GM21360 (cell line): ENCODE measurements around the gene NKD1.
A peak's percentile ranks its signal among the peaks of the same experiment; 100 is the strongest.

Experiments
- ATAC-seq: cut with Tn5 transposase; IDR thresholded peaks from one replicate; pipeline ENCODE4 v1.9.1; 2021; ENCODE audit warnings: mild to moderate bottlenecking, moderate library complexity; ENCODE audit not compliant: unreplicated experiment

The NKD1 gene

DNA sequence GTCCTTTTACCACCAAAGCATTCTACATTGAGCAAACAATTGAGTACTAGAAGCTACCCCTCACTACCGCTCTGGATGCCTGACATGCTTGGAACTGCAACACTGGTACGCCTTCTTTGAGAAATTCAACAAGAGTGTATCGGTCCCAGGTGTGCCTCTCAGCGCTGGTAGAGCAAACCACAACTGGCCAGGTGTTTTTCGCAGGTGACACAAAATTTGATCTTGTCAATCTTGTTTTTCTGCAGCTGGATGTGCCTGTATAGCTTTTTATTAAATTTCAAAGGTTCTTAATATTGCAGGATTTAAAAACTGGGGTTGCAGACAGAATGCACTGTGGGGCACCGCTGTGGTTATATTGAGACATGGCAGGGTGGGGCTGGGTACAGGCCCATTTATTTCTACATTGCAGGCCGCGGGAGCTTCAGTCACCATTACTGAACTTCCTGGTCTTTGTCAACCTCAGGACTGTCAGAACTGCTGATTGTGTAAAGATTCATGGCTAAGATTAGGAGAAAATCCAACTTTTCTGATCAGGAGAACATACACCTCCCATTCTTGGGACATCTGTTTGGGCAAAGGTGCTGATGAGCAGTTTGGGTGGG lies 137.4 kb downstream of the NKD1 start:
- ATAC-seq: no peak

DNA sequence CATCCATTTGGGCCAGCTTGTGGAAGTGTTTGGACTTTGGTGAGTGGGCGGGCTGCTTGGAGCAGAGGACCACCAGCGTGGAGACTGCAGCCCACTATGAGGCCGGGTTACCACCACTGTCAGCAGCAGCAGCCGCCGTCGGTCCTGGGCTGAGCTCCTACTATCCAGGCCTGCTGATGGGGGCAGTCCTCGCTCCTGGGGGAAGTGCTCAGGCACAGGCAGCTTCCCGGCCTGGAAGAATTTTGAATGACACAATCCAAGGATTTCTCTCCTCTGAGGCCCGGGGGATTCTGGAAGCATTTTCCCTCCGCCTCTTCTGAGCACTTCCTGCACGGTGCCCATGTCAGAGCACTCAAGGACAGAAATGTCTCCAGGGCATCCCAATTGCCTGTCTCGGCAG lies 139.9 kb downstream of the NKD1 start:
- no peak for ATAC-seq

DNA sequence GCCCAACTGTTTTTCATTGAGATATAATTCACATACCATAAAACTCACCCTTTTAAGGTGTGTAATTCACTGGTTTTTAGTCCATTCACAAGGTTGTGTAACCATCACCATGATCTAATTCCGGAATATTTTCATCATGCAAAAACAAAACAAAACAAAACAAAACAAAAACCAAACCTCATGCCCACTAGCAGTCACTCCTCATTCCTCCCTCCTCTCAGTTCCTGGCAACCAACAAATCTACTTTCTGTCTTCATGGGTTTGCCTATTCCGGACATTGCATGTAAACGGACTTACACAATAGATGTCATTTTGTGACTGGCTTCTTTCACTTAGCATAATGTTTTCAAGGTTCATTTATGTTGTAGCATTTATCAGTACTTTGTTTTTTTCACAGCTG lies 140.7 kb downstream of the NKD1 start:
- ATAC-seq: no peak

DNA sequence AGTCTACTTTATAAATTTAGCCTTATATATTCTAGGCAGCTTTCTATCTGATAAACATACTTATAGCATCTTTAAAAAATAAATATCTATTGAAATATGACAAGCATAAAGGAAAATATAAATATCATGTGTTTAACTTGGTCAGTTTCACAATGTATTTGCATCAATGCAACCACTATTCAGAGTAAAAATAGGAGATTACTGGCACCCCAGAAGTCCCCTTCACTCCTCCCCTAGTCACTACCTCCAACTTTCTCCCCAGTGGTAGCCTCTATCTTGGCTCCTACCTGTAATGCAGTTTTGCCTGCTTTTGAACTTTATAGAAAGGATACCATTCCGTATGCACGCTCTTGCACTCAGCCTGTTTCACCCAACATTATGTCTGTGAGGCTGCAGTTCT lies 142.0 kb downstream of the NKD1 start:
- ATAC-seq: no peak

DNA sequence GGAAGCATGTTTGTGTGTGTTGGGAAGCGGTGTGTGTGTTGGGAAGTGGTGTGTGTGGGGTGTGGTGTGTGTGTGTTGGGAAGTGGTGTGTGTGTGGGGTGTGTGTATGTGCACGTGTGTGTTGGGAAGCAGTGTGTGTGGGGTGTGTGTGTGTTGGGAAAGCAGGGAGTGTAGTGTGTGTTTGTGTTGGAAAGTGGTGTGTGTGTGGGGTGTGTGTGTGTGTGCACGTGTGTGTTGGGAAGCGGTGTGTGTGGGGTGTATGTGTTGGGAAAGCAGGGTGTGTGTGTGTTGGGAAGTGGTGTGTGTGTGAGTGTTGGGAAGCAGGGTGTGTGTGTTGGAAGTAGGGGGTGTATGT lies 144.4 kb downstream of the NKD1 start:
- no peak for ATAC-seq

DNA sequence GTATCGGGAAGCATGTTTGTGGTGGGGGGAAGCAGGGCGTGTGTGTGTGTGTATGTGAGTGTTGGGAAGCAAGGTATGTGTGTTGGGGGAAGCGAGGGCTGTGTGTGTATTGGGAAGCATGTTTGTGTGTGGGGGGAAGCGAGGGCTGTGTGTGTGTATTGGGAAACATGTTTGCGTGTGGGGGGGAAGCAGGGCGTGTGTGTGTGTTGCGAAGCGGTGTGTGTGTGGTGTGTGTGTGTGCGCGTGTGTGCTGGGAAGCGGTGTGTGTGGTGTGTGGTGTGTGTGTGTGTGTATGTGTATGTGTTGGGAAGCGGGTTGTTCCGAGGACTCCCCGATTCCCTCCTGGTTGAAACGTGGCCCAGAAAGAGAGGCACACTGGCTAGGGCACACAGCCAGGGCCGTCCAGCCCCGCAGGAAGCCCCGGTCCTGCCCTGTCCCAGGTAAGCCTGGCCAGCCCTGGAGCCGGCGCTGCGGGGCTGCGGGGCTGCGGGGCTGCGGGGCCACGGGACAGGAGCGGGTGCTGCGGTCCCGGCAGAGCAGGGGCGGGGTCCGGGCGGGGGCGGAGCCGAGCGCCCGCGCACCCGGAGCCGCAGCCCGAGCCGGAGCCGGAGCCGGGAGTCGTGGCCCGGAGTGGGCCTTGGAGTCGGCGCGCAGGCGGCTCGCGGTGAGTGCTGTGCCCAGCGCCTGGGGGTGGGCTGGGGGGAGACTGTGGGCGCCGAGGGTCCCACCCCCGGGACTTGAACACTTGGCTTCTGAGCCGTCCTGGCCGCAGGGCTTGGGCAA lies 145.0 kb downstream of the NKD1 start, which contains the start of gene NOD2:
NOD2 (plus strand) TSS at position 608 of the 783 bp plus-strand sequence. CDS start 5,890 bp downstream, outside the sequence.
- no peak for ATAC-seq

DNA sequence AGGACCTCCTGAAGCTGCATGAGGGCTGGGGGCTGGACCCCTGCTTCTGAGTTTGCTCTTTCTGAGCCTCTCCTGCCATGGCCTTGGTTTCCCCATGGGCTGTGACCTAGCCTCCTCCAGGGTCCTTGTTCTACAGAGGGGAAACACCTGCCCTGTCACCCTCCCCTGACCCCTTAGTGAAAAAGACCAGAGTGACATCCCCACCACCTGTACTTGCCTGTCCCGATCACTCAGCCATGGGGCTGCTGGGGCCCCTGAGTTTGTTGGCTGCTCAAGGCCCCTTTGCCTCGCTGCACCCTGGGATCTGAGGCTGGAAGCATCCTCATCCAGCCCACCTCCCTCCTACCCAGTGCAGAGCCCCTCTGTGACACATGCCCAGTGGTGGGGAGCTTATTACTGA lies 146.0 kb downstream of the NKD1 start:
- no peak for ATAC-seq

DNA sequence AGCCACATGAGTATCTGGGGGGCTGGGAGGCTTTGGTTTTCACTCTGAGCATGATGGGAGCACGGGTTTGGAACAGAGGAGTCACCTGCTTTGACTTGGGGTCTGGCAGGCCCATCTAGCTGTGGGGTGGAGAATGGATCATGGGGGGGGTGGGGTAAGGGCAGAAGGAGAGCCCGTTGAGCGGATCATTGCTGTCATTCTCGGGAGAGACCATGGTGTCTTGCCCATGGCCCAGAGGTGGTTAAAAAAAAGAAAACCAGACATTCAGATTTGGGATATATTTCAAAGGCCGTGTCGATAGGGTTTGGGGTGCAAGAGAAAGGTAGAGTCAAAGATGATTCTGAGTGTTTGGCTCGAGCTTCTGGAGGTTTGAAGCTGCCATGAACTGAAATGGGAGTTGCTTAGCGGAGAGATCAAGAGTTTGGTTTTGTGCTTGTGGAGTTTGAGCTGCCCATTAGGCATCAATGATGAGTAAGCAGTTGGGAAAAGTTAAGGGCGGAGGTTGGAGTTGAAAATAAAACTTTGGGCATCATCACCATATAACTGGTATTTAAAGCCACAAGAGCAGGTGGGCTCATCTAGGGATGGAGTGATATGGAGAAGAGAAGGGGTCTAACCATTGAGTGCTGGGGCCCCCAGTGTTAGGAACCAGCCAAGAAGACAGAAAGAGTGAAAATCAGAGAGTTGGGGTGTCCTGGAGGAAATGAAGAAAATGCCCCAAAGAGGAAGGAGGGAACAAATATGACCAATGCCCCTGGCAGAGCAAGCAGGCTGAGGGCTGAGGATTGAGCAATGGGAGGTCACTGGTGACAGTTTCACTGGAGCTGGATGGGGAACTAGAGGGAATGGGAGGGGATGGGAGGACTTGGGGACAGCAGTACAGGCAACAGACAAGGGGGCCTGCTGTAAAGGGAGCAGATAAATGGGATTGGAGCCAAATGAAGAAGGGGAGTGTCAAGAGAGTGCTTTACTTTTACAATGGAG lies 147.1 kb downstream of the NKD1 start:
- no peak for ATAC-seq

DNA sequence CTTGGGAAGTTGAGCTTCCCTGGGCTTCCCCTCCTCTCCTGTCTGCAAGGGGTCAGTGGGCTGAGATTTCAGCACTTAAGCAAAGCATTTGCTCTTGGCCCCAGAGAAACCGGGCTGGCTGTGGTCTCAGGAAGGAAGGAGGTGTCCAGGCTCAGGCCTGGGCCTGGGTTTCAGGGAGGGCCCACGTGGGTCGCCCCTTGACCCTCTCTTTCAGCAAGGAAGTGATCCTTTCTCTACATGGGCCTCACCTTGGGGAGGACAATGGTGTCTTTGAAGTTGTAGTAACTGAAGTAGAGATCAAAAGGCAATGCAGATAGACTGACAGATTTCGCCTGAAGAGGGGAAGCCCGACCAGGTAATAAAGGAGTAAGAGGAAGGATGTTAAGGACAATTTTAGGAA lies 147.9 kb downstream of the NKD1 start:
- no peak for ATAC-seq

DNA sequence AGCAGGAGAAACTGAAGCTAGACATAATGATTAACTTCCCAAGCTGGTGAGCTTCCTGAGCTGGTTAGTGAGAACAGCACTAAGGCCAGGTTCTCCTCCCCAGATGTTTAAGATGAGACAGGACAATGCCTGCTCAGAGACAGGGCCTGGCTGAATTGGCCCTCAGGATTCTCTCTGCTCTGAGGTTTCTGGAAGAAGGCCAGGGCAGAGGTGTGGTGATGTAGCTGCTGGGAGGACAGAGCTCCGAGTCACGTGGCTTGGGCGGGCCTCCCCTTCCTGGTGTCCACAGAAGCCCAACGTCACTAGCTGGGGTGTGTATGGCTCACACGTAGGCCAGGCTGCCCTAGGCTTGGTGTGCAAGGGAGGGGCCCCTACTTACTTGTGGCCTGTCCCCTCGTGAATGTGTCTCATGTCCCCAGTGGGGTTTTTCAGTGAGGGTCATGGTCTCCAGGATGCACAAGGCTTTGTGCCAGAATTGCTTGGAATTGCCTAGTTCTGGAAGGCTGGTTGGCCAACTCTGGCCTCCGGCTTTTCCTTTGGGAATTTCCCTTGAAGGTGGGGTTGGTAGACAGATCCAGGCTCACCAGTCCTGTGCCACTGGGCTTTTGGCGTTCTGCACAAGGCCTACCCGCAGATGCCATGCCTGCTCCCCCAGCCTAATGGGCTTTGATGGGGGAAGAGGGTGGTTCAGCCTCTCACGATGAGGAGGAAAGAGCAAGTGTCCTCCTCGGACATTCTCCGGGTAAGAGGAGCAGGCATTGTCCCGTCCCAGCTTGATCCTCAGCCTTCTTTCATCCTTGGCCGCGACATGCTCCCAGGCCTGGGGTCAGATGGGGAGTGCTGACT lies 148.6 kb downstream of the NKD1 start:
- peak; percentile 54 for ATAC-seq

DNA sequence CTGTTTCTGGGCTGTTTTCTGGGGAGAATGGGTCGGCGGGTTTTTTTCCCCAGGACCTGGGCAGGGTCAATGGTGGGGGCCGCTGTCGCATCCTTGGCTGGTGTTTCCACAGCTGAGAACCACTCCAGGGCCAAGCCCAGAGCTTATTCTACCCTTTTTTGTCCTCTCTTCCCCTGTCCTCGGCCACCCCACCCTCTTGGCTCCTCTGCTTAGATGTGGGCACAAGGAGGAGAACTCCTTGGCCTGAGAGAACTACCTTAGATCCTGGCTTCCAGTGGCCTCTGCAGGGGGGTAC lies 149.2 kb downstream of the NKD1 start:
- no peak for ATAC-seq

DNA sequence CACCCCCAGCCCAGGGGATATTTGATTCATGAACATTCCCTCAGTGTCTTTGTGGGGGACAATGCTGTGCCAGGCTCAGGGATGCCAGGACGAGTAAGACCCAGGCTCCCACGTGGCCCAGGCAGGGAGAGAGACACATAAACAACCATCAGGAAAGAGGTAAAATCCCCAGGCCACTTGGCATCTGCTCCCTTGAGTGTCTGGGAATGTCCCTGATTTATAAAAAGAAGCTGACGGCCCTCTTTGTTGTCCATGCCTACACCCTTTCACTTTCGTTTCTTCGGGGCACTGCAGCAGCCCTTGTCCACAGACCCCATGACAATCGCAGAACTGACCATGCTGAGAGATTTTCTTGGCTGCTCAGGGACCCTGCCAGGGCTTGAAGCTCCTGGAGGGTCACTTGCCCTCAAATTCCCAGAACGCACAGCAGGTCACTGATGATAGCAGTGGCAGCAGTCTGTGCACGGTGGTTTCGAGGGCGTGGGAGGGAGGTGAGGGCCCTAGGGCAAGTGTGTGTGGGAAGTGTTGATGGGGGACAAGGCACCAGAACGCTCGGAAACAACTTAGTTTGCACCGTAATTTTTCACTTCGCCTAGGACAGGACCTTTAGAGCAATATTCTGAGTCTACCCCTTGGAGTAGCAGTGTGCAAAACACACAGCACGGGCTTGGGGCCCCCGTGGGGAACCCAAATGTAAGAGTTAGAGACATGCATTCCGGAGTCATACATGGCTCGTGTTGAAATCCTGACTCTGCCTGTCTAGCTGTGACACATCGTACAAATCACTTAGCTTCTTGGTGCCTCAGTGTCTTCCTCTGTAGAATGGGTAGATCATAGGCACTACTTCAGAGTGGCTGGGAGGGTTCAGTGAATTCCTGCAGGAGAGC lies 149.9 kb downstream of the NKD1 start:
- ATAC-seq: peak; percentile 42
